ENCODE results near the gene CLIP1. TPM values are rescaled to one million over a fixed set of nuclear protein-coding genes. Genes with fewer than 3 reads are reported as not detected.

Gene CLIP1
- total RNA-seq, 4 donors from 2014 or later = 48.2 to 134 (median 96.8) TPM

- Histone ChIP-seq H3K4me1 (no peaks in the 10 kb centered on the region), H3K4me3 (no peak overlapping the region), H3K27me3 (no peaks in the 10 kb centered on the region), H3K27ac (no peak overlapping the region), H3K9me3 (no peaks in the 10 kb centered on the region), H3K36me3 (no peaks in the 10 kb centered on the region)
- TF ChIP-seq CTCF (IDR thresholded peaks at IDR 0.05) (no peak), POLR2A (IDR thresholded peaks at IDR 0.05) (no peak)
- no peak for DNase-seq
- intact Hi-C loops (cut with DNase I; ENCODE audit: low total_unique reads) = no loop called here
These were observed 113.7 kb downstream of the CLIP1 start for GRCh38 chr12:122308811-122309210.

- intact Hi-C loops (cut with DNase I; ENCODE audit: low total_unique reads) = no loop called here
- Histone ChIP-seq H3K9me3 (no peaks in the 10 kb centered on the region), H3K36me3 (no peaks in the 10 kb centered on the region)
These were observed 116.1 kb downstream of the CLIP1 start for GRCh38 chr12:122306407-122306806.

GRCh38 chr12:122304924-122305323 is 117.5 kb downstream of the CLIP1 start:
- no peak for DNase-seq
- Histone ChIP-seq H3K27me3 (no peaks in the 10 kb centered on the region), H3K36me3 (no peaks in the 10 kb centered on the region), H3K9me3 (no peaks in the 10 kb centered on the region), H3K4me3 (no peak overlapping the region), H3K4me1 (no peaks in the 10 kb centered on the region), H3K27ac (no peak overlapping the region)
- TF ChIP-seq POLR2A (IDR thresholded peaks at IDR 0.05) = no peak
- no peak for TF ChIP-seq CTCF (IDR thresholded peaks at IDR 0.05)
- intact Hi-C loops (cut with DNase I; ENCODE audit: low total_unique reads) = no loop called here

More at GRCh38 chr12:122306407-122306806, 116.1 kb downstream of the CLIP1 start:
- no peak for TF ChIP-seq POLR2A (IDR thresholded peaks at IDR 0.05)
- no peak for TF ChIP-seq CTCF (IDR thresholded peaks at IDR 0.05)
- Histone ChIP-seq H3K4me1 (no peaks in the 10 kb centered on the region), H3K27me3 (no peaks in the 10 kb centered on the region), H3K27ac (no peak overlapping the region), H3K4me3 (no peak overlapping the region)
- no peak for DNase-seq

- intact Hi-C loops (cut with DNase I; ENCODE audit: low total_unique reads) = no loop called here
- Histone ChIP-seq H3K27ac (no peak overlapping the region), H3K4me1 (no peaks in the 10 kb centered on the region), H3K4me3 (no peak overlapping the region), H3K27me3 (no peaks in the 10 kb centered on the region), H3K36me3 (no peaks in the 10 kb centered on the region), H3K9me3 (no peaks in the 10 kb centered on the region)
- no peak for TF ChIP-seq CTCF (IDR thresholded peaks at IDR 0.05)
- no peak for TF ChIP-seq POLR2A (IDR thresholded peaks at IDR 0.05)
- DNase-seq = no peak
These were observed 119.4 kb downstream of the CLIP1 start for GRCh38 chr12:122303068-122303467.

- intact Hi-C loops (cut with DNase I; ENCODE audit: low total_unique reads) = no loop called here
- H3K9me3 ChIP-seq = no peaks in the 10 kb centered on the region
- no peaks in the 10 kb centered on the region for H3K27me3 ChIP-seq
- DNase-seq = no peak
- no peak overlapping the region for H3K27ac ChIP-seq
- no peaks in the 10 kb centered on the region for H3K4me1 ChIP-seq
- H3K4me3 ChIP-seq = no peak overlapping the region
- no peak for TF ChIP-seq CTCF (IDR thresholded peaks at IDR 0.05)
- TF ChIP-seq POLR2A (IDR thresholded peaks at IDR 0.05) = no peak
- H3K36me3 ChIP-seq = no peaks in the 10 kb centered on the region
These were observed 124.3 kb downstream of the CLIP1 start for GRCh38 chr12:122298071-122298748.

Data from uterus (tissue), 4 donors.